AG09309 (cell line): ENCODE results near the gene DOCK2.

Source experiments
- DNase-seq: peaks from one replicate; pipeline ENCODE4 v3.0.0-alpha.2; 2010; ENCODE audit warnings: low read depth
- H3K4me3 ChIP-seq: 2 replicates; pipeline ENCODE4 v1.5.1; 2011; ENCODE audit warnings: mild to moderate bottlenecking, low read depth, low read length, moderate library complexity; ENCODE audit not compliant: control insufficient read depth
- TF ChIP-seq, protein P1 (sequence below): IDR thresholded peaks from 2 replicates; pipeline ENCODE4 v1.5.1; 2011; ENCODE audit warnings: mild to moderate bottlenecking, low read depth, low read length, inconsistent platforms; ENCODE audit not compliant: insufficient read depth, control insufficient read depth; ENCODE audit errors: missing control alignments

The DOCK2 gene

DNA sequence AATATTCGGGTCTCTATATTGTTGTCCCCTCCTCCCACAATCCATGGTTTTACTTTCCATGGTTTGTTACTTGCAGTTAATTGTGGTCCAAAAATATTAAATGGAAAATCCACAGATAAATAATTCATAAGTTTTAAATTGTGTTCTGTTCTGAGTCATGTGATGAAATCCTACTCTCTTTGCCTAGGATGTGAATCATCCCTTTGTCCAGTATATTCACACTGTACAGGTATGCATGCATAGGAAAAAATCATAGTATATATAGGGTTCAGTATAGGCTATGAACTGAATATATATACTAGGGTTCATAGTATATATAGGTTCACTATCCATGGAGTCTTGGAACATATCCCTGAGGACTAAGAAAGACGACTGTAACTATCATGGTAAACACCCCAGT is 323.6 kb downstream of the DOCK2 start:
- DNase-seq: no peak
- TF ChIP-seq, protein P1, sequence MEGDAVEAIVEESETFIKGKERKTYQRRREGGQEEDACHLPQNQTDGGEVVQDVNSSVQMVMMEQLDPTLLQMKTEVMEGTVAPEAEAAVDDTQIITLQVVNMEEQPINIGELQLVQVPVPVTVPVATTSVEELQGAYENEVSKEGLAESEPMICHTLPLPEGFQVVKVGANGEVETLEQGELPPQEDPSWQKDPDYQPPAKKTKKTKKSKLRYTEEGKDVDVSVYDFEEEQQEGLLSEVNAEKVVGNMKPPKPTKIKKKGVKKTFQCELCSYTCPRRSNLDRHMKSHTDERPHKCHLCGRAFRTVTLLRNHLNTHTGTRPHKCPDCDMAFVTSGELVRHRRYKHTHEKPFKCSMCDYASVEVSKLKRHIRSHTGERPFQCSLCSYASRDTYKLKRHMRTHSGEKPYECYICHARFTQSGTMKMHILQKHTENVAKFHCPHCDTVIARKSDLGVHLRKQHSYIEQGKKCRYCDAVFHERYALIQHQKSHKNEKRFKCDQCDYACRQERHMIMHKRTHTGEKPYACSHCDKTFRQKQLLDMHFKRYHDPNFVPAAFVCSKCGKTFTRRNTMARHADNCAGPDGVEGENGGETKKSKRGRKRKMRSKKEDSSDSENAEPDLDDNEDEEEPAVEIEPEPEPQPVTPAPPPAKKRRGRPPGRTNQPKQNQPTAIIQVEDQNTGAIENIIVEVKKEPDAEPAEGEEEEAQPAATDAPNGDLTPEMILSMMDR: no peak
- H3K4me3 ChIP-seq: no peak overlapping the region

DNA sequence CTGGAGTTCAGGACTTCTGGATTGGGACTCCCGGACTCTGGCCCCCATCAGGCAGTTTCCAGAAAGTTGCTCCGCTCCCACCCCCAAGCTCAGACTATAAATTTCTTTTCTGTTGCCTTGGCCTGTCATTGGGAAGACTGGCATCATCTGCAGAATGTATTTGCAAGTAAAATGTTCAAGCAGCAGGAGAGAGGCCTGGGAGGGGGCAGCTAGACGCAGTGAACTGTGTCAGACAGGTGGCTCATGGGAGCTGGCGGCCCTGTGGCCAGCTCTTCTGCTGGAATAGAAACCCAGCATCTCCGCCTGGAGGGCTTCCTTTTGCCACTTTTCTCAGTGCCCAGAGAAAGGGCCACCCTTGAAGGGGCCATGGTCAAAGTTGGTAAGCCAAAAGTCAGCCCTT is 327.2 kb downstream of the DOCK2 start:
- TF ChIP-seq, protein P1: no peak
- H3K4me3 ChIP-seq: no peak overlapping the region
- no peak for DNase-seq

DNA sequence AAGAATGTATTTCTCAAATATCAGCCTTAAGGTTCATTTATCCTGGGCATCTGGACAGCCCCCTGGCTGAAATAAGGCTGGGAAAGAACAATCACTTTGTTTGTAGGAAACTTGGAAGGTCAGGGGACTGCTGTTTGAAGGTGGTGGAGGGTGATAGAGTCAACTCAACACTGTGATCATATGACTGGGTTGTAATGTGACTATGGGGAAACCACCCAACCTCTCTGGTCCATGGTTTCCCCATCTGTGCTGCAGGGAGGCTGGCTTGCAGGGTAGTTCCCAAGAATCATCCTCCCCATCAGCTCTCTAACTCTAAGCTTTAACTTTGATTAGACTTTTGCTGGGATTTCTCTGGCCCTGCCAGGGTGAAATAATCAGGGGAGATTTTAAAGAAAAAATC is 333.3 kb downstream of the DOCK2 start:
- DNase-seq: no peak
- TF ChIP-seq, protein P1: no peak
- H3K4me3 ChIP-seq: no peak overlapping the region

GRCh38 chr5:169970911-169971765 is 334.1 kb downstream of the DOCK2 start:
- H3K4me3 ChIP-seq: no peak overlapping the region
- TF ChIP-seq, protein P1: no peak
- peak; percentile 27 for DNase-seq

DNA sequence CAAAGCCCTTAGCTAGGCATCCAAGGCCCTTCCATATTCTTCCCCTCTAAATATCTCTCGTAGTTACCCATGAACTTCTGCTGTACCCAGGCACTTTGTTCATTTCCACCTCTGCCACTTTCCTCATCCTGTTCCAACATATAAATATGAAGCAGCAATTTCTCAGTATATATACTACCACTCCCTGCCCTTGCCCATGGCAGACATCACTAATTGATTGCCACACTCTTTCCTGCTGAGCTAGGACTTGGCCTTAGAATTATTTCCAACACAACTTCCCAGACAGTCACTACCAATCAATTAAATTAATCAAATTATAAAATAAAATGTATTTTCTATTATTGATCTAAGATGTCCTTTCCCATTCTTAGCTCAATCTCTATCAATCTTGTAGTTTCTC is 334.7 kb downstream of the DOCK2 start:
- TF ChIP-seq, protein P1: no peak
- H3K4me3 ChIP-seq: no peak overlapping the region
- DNase-seq: no peak

- TF ChIP-seq, protein P1: no peak
- DNase-seq: no peak
- H3K4me3 ChIP-seq: no peak overlapping the region
Measured at GRCh38 chr5:169973056-169973455, 336.0 kb downstream of the DOCK2 start.
